SIG-M5 (cell line): Measurements from ENCODE around the gene RGS7BP.

Experiments
- DNase-seq: peaks from one replicate; lab custom pipeline; 2025; lab: John Stamatoyannopoulos, UW

RGS7BP gene

DNA sequence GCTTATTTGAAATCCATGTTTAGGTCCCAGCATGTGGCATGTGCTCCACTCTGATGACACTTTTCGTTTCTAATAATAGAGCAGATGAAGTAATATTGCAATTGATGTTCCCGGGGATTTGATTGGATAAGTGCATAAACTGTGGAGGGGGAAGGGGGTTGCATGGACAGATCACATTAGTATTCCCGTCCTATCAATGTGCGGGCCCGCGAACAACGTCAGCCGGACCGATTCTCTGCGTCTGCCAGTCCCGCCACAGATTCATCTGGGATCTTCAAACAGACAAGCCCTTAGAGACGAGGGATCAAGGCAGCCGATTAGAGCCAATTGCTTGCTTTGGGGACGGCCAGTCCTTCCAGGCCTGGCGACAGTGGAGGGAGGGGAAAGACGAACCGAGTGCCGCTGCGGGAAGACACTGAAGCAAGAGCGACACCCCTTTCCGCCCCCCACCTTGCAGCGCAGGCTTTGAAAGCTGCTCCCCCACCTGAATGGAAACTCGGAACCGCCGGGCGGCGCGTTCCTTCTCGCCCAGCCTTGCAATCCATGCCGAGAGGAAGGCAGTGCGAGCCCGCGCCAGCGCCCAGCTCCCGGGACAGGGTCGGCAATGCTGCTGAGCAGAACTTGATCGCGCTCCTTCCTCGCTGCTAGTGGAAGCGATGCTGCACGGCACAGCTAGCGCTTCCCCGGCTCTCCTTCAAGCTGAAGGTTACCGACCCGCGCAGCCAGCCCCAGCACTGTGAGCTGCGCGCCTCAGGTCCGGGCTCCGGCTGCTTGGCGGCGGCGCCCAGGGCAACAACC is at the start of gene RGS7BP:
TSS of gene RGS7BP (plus strand) at position 247 of the 798 bp plus-strand sequence. CDS start 610 bp downstream, outside the sequence.
- no peak for DNase-seq

DNA sequence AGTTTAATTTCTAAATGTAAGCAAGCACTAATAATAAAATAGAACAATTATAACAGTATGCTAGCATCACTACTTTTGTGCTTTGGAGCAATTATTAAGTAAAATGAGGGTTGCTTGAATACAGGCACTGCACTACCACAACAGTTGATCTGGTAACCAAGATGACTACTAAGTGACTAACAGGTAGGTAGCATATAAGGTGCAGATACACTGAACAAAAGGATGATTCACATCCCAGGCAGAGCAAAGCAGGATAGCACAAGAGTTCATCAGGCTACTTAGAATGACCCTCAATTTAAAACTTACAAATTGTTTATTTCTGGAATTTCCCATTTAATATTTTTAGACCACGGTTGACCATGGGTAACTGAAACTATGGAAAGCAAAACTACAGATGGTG is 48.0 kb upstream of the RGS7BP start:
- no peak for DNase-seq

DNA sequence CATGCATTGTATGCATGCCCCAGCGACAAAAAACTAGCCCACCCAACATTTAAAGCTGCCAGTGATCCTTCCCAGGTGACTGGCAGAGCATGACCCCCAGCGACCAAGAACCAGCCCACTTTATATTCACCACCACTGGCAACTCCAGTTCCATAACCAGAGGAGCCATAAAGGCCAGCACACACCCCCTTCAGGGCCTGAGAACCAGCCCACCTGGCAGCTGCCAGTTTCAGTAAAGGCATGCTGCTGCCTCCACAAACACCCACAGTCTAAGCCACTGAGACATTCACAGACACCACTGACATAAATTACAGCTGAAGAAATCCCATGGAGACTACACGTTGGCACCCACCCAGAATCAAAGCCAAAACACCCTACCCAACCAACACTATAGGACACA is 46.9 kb upstream of the RGS7BP start:
- no peak for DNase-seq

DNA sequence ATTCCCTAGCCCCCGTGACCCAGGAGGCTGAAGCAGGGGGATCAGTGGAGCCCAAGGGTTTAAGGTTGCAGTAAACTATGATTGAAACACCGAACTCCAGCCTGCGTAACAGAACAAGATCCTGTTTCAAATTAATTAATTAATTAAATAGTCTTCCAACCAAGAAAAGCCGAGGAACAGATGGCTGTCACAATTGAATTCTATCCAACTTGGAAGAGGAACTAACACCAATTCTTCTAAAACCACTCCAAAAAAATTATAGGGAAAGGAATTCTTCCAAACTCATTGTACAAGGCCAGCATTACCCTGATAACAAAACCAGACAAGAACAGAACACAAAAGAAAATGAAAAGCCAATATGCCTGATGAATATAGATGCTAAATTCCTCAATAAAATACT is 43.4 kb upstream of the RGS7BP start:
- DNase-seq: no peak

DNA sequence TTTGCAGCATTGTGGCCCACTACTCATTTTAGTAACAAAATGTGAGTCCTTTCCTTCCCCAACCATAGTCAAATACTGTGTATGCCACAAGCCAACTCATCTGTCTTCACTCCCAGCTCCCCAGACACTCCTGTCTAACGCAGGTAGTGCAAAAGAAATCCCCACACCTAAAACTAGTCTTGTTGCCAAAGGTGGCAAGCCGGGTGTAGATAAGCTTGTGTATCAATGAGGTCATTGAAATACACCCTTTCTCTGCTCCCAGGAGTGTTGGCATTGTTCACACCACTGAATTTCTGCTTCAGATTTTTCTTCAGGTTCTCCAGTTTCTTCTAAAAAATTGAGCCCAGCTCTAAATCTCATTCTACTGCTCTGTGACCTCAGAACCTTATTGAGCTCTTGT is 19.7 kb upstream of the RGS7BP start:
- DNase-seq: no peak

DNA sequence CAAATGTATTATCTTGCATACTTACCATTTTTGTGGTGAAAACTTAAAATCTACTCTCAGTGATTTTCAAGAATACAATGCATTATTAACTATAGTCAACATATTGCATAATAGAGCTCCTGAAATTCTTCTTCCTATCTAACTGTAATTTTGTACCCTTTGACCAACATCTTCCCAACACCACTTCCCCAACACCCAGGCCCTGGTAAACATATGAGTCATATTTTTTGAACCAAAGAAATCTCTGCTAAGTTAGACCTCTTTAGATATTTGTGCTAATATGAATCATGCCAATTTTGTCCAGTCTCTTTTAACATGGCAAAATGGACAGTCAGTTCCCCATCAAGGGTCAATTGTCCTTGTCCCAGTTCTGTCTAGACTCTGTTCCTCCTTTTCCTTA is 18.5 kb upstream of the RGS7BP start:
- DNase-seq: no peak

DNA sequence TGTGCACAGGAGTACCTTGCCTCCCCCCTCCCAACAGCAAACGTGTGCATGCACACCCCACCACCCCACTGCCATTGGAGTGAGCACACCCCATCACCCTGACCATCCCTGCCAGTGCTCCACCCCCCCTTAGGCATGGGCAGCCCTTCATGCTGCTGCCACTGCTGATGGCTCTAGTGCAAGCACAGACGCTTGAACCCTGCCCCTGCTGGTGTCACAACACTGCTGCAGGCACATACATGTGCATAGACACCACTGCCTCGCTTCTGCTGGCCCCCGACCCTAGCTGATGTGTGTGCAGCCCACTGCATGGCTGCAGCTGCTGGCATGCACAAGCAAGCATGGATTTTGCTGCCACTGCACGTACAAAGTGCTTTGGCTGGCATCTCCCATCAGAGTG is 16.0 kb upstream of the RGS7BP start:
- DNase-seq: no peak

DNA sequence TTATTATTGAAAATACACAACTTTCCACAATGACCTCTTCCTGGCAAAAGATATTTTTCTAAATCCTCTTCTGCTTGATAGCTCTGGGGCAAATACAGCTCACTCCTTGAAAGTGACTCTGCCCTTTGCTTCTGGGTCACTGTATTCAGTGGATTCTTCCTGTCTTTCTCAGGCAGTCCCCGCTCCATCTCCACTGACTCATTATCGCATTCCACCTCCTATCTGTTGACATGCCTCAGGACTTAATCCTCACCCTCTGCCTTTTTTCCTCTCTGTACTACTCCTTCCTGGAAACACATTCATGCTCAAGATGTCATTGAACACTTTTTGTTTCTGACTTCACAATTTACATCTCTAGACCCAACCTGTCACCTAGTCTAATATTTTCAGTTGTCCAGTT is 8.4 kb upstream of the RGS7BP start:
- no peak for DNase-seq

DNA sequence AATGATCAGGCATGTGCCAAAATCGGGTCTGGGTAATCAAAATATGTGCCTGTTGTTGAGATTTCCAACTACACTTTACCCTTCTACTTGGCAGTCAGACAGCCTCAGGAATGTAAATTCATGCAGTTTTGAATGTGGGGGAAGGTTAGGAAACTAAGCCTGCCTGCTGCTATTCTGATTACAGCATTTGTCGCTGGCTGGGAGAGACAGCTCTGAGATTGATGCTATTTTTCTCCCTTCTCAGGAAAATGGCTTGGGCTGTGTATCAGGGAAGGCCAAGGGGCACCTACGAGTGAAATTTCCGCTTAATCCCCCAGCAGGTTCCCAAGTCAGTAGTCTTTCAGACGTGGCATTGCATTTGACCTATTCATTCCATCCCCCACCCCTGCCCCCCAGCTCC is 3.6 kb upstream of the RGS7BP start:
- DNase-seq: no peak

DNA sequence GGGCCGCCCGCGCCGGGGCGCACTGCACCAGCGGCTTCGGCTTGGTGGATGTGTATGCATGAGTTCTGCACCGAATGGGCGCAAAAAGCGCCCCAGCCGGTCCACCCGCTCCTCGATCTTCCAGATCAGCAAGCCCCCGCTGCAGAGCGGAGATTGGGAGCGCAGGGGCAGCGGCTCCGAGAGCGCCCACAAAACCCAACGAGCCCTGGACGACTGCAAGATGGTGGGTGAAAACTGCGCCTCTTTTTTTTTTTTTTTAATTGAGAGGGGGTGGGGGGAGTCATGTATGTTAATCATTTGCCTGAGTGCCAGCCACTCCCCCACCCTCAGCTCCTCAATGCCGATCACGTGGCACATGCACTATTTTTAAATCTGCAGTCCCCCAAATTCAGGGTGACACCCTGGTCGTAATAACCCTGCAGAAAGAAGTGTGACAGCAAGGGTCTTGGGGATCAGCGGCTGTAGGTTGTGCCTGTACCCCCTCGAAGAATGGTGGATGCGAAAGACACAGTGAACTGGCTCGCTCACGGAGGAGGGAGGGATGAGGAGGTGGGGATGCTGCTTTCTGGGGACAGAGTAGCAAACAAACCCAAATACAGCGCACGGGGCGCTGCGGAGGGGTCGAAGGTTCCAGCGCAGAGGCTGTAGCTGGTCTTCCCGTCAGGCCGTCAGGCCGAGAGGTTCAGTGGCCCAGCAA is 900 bp downstream of the RGS7BP start:
- DNase-seq: no peak

DNA sequence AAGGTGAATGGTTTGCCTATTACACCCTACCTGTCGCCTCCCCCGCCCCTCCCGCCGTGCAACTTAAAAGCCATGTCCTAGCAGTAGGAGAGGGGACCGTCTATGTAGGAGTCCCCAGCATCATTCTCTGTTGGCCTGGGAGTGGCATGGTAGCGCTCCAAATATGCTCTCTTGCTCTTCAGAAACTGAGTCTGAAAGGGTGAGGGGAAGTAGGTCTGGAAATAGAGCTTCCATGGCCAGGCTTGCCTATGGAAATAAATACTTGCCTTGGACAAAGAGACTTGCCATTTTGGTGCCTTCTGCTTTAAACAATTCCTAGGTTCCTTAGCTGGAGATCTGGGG is 1.4 kb downstream of the RGS7BP start:
- no peak for DNase-seq

DNA sequence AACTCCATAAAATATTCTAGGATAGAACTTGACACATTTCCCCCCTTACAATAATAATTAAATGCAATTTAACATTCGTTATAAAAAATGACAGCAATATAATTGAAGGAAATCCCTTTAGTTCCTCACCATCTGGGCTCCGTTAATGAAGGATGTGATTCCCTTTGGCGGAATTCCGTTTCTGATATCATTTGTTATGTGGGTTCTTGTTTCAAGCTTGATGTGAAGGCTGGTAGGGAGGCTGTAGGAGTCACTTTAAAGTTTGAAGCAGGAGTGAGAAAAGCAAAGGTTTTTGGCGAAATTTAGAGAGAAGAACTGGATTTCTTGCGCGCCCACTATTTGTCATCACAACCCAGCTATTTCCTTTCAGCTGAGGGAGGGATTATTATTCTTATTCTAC is 4.0 kb downstream of the RGS7BP start:
- no peak for DNase-seq

DNA sequence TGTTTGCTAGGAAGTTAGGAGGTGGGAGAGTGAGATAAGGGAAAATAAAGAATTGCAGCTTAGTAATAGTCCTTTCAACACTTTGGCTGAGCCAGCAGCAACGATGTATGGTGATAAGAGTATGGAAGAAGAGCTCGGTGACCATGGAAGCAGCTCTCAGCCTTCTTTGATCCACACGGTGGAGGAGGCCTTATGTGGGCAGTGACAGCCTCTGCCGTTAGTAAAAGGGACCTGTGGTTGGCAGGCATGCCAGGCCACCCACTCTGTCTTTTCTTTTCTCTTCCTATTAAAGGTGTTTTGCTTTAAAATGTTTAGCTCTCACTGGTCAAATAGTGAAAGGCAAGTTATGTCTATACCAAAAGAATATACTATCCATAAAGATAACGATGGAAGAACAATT is 7.7 kb downstream of the RGS7BP start:
- DNase-seq: no peak

DNA sequence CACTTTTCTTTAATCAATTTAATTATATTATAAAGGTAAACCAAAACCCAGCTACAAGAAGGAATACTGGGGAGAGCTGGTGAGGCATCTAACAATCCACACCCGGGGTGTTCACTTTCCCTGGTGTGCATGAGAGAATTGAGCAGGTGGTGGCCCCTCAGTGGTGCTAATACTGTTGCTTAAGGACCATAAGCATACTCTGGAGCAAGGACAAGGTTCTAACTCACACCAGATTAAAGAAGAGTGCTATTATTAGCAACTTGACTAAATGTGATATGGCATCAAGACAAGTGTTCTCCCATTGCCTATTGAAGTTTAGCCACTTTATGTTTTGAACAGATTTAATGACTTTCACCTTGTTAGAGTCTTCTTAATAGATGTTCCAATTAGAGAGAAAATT is 8.8 kb downstream of the RGS7BP start:
- no peak for DNase-seq

DNA sequence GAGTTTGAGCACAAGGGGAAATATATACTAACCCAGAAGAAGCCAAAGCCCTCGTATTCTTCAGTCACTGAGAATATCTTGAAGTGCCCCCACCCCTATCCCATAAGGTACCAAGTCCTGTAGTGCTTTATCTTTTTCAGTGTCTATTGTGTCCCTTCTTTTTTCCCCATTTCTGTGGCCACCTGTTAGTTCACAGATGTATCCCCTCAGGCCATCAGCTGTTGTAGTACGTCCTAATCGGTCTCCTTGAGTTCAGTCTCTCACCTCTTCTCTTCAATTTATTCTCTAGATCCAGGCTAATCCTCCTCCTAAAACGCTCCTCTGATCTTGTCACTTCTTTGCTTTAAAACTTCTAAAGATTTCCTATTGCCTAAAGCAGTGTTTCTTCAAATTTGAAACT is 10.4 kb downstream of the RGS7BP start:
- no peak for DNase-seq

DNA sequence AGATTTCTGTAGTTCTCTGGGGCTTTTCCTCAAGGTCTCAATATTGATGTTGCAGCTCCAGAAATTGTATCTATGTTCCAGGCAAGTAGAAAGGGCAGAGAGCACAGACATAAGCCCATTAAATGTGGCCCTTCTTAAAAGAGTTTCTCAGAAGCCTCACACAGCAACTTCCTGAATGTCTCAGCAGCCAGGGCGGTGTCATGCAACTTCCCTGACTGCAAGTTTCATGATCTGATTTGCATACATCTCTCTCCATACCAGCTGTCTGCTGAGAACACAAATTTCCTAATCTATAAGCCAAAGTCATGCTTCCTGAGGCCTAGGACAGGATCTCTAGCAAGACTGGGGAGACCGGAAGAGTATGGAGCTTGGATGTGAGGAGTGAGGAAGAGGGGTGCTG is 13.0 kb downstream of the RGS7BP start:
- no peak for DNase-seq

DNA sequence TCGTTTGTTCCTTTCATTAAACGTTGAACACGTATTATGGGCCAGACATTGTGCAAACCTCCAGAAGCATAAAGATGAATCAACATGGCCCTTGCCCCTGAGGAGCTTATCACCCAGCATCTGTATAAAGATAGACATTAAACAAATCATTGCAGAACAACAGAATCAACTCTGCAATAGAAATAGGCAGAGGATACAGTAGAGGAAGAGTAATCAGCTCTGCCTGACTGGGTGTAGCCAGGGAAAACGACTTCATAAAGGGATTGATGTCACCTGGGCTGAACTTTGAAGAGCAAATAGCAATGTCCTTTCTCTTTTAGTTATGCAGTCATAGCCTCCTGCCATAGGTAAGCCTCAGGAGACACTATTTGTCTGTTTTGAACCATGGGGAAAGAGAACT is 13.4 kb downstream of the RGS7BP start:
- no peak for DNase-seq

DNA sequence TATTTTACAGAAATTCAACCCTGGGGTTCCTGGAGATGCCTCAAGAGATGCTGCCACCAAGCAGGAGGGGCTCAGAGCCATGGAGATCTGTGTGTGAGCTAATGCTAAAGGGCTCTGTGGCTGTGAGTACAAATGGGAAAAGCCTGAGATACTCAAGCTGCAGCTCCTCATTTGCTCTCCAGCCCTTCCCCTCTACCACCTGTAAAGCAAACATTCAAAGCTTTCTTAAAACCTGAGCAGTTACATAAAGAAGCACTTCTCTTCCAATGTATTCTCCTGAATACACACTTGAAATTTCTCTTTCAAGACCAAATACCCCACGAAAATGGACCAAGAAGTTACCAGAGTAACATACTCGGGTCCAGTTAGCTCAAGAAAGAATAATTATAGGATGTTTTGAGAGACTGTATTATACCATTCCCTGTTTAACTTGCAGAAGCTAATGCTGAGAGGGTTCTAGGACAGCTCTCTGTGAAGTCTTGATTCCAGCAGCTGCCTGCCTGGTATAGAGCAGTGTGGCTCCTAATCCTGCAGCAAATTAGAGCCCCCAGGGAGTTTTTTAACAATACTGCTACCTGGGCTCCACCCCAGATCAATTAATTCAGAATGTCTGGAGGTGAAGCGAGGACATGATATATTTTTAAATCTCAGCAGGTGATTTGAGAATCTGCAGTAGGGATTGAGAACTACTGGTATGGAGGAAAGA is 21.1 kb downstream of the RGS7BP start:
- DNase-seq: no peak

DNA sequence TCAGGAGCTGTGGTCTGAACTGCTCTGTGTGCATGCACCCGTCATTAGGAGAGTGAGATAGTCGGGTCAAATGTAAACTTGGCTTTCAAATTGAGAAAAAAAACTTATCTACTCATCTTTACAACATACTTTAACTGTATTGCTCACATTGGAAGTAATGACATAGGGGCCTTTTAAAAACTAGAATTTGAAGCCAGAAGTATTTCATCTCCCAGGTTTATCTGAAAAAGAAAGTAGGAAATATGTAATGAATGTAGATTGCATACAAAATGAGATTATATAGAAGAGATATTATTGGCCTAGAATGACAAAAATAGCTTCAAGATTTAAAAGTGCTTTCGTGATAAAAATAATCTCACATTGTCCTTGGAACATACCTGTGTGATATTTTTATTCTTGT is 24.3 kb downstream of the RGS7BP start:
- DNase-seq: no peak

DNA sequence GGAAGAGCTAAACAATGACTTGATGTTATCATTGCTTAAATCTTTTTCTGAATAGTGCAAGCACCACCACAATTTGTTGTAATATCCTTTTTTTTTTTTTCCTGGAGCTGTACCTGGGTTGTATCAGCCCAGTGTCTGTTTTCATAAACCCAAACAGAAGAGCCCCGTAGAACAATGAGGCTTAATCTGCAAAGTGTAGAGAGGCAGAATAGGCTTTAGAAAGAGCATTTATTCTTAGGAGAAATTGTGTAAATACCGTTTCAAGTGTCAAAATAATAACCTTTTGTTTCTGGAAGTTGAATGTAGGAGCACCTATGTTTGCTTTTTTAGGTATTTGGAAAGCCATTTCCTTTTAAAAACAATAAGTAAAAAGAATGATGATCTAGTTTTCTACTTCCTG is 26.4 kb downstream of the RGS7BP start:
- no peak for DNase-seq

DNA sequence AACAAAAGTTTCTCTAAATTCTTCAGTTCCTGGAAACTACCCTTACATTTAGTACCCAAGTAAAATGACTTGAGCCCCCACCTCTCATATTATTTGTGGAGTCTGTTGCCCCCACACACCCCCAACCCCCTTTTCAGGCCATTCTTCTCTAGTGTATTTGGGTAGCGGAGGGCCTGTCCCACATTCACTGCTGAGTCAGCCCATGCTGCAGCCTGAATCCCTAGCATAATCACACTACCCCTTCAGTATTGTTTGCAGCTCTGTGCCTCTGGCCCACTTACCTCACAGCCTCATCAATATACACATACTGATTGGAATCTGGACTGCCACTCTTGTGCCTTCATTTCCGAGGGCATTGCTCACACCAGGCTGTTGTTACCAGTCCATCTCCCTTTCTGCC is 26.8 kb downstream of the RGS7BP start:
- no peak for DNase-seq

DNA sequence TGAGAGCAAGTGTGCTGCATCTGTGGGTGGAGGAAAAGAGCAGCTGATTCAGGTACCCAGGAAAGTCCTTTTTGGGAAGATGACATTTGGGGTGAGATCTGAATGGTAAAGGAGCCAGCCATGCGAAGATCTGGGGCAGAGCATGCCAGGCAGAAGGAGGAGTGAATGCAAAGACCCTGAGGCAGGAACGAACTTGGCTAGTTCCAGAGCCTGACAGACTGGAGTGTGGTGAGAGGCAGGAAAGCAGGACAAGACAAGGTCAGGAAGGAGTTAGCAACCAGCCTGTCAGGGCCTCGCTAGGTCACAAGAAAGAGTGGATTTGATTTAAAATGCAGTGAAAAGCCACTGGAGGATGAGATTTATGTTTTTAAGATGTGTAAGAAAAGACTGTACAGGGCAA is 28.2 kb downstream of the RGS7BP start:
- no peak for DNase-seq

DNA sequence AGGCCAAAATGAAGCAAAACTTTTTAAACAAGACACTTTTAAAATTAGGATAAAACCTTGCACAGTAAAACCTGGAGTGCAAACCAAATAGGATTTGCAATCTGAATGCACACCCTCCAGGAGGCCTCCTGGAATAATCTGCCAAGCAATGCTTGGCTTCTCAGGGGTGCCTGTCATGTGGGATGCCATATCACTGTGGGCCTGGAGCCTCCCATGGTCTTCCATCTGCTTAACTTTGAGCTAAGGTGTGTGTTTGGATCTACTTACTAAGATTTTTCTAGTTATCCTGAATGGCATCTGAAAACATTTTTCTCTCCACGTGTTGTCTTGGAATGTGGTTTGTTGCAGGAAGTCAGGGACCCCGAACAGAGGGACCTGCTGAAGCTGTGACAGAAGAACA is 52.1 kb downstream of the RGS7BP start:
- no peak for DNase-seq
